HG02970 (cell line): ENCODE results near the gene SOCS4.
"Not testable (repeated sequence)": the region's sequence is repeated elsewhere in the genome, so short reads cannot be mapped to it uniquely, and the experiment has no call there.

Source experiments
- ATAC-seq: cut with Tn5 transposase; IDR thresholded peaks from one replicate; pipeline ENCODE4 v1.9.1; 2021; ENCODE audit warnings: mild to moderate bottlenecking, moderate library complexity, moderate number of reproducible peaks; ENCODE audit not compliant: unreplicated experiment, low FRiP score

SOCS4 gene

DNA sequence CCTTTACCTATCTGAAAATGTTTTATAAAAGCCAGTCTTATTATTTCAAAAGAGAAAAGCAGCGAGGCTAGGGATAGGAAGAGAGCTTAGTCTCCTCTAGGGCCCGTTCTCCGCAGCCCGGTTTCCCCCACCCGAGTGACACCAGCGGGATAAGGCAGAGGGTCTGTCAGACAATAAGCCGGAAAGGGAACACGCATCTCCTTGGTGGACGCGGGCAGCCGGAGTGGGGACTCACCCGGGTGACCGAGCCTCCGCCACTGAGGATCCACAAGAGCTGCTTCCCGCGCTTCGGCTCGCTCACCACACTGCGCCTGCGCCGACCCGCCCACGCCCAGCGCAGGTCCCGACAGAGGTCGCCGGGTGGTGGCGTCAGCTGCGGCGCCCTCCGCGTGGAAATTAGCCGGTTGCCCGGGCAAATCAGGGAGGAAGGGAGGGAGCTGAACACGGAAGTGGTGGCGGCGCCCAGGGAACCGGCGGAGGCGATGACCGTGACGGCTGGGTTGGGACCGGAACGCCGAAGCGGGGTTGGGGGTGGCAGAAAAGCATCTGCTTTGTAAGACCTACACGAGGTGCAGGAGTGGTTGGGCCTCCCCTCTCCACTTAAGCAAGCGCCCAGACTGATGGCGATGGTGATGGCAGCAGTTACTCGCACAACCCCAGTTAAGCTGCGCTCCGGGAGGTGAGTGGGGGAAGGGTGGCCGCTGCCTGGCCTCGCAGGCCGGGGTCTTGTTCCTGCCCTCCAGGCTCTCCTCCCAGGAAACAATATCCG, at the start of gene SOCS4, which contains the start of gene WDHD1:
Gene SOCS4 (plus strand): TSS at position 444 of the 769 bp plus-strand sequence. CDS start 15,806 bp downstream, outside the sequence.
Gene WDHD1 (minus strand): TSS at position 307 of the 769 bp plus-strand sequence. CDS start 312 bp downstream, outside the sequence.
- ATAC-seq, result peak; percentile 94

DNA sequence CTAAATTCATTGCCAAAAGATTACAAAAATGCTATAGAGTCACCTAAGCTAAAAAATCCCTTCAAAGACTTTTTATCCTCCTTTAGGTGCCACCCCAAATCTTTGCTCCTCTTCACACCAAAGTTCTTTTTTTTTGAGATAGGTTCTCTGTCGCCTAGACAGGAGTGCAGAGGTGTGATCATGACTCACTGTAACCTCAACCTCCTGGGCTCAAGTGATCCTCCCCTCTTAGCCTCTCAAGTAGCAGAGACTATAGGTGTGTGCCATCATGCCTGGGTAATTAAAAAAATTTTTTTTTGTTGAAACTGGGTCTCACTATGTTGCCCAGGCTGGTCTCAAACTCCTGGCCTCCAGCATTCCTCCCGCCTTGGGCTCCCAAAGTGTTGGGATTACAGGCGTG, 48.0 kb upstream of the SOCS4 start:
- no peak for ATAC-seq

DNA sequence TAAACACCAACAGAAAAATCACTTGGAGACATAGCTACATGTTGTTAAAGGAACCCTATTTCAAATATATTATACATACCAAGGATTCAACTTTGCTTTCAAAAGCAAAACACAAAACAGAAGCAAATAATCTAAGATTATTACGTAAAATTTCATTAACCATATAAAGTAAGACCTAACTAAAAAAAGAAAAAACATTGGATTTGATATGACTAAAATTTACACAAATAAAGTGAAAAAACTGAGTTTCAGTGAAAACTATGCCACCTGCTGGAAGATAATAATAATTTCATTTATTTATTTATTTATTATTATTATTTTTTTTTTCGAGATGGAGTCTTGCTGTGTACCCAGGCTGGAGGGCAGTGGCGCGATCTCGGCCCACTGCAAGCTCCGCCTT, 45.3 kb upstream of the SOCS4 start:
- ATAC-seq, result no peak

DNA sequence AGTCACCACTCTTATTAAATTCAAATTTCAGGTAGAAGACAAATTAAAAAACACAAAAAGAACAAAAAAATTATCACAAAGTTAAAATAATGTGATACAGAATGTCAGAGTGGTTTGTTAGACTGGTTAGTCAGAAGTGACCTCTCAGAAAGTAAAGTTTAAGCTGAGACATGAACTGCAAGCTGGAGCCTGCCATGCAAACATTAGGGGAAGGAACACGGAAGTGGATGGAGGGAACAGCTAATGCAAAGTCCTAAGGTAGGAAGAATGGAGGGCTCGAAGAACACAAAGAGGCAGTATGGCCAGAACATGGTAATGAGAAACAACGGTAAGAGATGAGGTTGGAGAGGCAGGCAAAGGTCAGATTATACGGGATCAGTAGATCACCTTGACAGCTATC, 41.9 kb upstream of the SOCS4 start:
- no peak for ATAC-seq

DNA sequence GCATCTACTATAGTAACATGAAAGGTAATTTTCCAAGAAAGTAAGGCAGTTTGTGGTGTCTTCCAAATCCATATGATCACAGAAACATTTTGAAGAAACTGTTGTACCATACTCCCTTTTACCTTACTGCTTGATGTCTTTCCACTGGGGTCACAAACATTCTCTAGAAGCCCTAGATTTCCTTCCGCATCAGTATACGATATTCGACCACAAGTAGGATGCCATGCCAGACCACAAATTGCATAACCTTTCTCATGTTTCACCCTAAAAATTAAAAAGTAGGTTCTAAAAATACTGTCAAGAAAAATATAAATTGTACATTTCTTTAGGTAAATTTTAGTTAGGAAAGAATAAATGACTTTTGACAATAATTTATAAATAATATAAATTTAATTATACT, 26.7 kb upstream of the SOCS4 start:
- ATAC-seq, result no peak

GRCh38 chr14:55005071-55005470, 22.0 kb upstream of the SOCS4 start:
- no peak for ATAC-seq

DNA sequence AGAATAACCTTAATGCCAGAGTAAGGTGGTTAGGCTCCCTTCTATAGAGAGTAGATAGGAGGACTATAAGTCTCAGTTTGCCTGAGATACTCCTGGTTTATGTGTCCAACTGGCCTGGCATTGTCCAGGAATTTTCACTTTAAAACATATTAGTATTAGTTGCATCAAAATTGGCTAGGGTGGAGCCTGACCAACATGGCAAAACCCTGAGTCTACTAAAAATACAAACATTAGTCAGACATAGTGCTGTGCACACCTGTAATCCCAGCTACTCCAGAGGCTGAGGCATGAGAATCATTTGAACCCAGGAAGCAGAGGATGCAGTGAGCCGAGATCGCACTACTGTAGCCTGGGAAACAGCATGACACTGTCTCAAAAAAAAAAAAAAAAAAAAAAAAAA, 12.0 kb upstream of the SOCS4 start:
- no peak for ATAC-seq

GRCh38 chr14:55019968-55020554, 7.0 kb upstream of the SOCS4 start:
- no peak for ATAC-seq

DNA sequence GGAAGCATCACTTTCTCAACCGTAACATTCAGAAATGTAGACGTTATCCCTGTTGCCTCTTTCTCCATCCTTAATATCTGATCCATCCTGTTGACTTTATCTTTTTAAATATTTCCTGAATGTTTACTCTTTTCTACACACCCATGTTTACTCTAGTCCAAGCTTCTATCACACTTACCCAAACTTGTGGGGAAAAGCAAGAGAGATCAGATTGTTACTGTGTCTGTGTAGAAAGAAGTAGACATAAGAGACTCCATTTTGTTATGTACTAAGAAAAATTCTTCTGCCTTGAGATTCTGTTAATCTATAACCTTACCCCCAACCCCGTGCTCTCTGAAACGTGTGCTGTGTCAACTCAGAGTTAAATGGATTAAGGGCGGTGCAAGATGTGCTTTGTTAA, 2.7 kb upstream of the SOCS4 start:
- ATAC-seq, result not testable (repeated sequence)

DNA sequence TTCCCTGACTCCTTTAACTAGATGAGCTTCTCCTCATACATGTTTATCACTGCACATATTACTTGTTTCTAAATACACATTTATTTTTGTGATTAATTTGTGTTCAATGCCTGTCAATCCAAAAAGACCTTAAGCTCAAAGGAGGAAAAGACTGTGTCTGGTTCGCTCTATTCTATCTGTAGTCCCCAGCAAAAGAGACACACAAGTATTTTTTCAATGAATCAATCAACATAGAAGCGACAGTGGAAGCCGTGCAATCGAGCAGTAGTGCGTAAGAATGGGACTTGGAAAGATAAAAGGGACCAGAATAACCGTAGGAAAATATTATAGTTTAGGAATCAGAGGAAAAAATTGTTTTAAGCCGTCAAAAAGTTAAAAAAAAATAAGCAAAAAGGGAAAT, 1.1 kb upstream of the SOCS4 start:
- ATAC-seq, result no peak

DNA sequence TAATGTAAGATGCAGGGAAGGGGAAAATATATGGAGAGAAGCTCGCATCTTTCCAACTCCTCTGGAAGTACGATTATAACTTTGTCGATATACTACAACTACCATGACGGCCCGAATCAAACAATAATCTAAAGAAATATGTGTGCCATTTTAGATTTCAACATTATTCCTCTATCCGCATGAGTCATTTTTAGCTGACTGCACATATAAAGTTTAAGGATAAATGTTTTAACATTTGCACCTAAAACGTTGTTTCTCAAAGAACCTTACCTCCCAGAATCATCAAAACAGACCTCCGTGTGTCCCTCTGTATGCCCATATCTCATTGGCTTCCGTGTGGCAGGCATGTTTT, 619 bp upstream of the SOCS4 start:
- ATAC-seq, result no peak

- ATAC-seq, result no peak
Observed at GRCh38 chr14:55028066-55028465, 1.0 kb downstream of the SOCS4 start.

GRCh38 chr14:55028476-55028875, 1.4 kb downstream of the SOCS4 start:
- no peak for ATAC-seq

DNA sequence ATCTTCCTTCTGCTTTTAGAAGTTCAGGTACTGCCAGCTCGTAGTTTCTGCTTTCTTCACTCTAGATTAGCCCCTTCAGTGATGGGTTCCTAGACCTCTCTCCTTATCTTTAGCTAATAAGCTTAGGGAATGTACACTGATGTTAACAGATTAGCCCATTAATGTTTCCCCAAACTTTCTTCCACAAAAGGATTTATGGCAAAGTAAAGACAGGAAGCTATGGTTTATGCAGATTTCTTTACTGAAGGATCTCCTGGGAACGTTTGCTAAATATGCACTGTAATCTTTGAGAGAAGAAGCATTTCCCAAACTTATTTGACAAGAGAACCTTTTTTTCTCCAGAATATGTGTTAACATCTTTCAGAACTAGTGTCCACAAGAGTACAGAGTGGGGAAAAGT, 4.2 kb downstream of the SOCS4 start:
- no peak for ATAC-seq

GRCh38 chr14:55037995-55038394, 11.0 kb downstream of the SOCS4 start:
- not testable (repeated sequence) for ATAC-seq

- ATAC-seq, result no peak
Observed at GRCh38 chr14:55038708-55039107, 11.7 kb downstream of the SOCS4 start.

- no peak for ATAC-seq
Observed at GRCh38 chr14:55043528-55043927, 16.5 kb downstream of the SOCS4 start.

GRCh38 chr14:55045087-55045486, 18.1 kb downstream of the SOCS4 start:
- no peak for ATAC-seq

DNA sequence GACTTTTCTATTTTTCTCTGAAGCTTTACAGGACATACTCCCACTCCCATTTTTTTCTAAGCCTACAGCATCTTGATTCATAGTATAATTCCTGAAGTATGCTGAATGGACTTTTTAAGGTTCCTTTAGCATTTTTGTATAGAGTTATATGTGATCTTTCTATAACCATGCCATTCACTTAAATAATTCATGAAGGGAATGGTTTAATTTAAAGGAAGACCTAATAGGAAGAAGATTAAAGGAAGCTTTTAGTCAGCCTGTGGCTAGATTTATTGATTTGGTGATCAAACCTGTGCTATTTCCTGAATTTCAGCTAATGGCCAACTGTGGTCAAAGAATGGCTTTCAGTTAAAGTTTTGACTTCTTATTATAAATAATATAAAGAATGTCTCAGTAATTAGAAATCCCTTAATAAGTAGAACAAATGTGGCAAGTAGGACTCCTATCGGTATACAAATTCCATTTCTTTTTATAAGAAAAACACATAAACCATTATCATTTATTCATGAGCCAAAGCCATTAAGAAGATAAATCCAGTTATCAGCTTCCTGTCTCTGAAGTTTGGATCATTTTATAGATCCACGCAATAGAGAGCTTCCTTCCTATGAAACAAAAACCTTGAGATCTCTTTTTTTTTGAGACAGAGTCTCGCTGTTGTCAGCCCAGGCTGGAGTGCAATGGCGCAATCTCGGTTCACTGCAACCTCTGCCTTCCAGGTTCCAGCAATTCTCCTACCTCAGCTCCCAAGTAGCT, 20.4 kb downstream of the SOCS4 start:
- no peak for ATAC-seq

- no peak for ATAC-seq
Observed at GRCh38 chr14:55048900-55049436, 21.9 kb downstream of the SOCS4 start.

DNA sequence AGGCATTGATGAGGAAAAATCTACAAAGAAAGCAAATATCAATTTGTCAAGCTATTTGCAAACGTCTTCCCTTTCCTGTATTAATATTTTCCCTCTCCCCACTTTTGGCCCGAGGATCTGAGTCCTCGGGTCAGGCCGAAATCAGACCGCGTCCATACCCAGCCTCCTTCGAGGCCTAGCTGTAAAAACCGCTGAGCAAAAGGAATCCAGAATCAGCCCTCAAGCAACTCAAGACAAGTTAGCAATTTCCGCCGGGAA, 24.1 kb downstream of the SOCS4 start:
- ATAC-seq, result peak; percentile 11
